Measurements from ENCODE around the gene OR13C2.
"Not testable (repeated sequence)": the region's sequence is repeated elsewhere in the genome, so short reads cannot be mapped to it uniquely, and the experiment has no call there.

The OR13C2 gene

GRCh38 chr9:104605527-104605926 lies at the start of gene OR13C2:
Gene OR13C2, minus strand, starts transcription at chr9:104605627. Its CDS starts 0 bp downstream, at chr9:104605627.
- not testable (repeated sequence) for DNase-seq (ENCODE audit: low read depth in 2 of 2)

- DNase-seq (ENCODE audit: low read depth in 2 of 2) = no peak
Measured at GRCh38 chr9:104635456-104635855, 30.0 kb upstream of the OR13C2 start.

- no peak for DNase-seq (ENCODE audit: low read depth in 2 of 2)
Measured at GRCh38 chr9:104633976-104634520, 28.6 kb upstream of the OR13C2 start.

- not testable (repeated sequence) for DNase-seq (ENCODE audit: low read depth in 2 of 2)
Measured at GRCh38 chr9:104625964-104626363, 20.5 kb upstream of the OR13C2 start.

- no peak for DNase-seq (ENCODE audit: low read depth in 2 of 2)
Measured at GRCh38 chr9:104618104-104618503, 12.7 kb upstream of the OR13C2 start, which contains the start of gene OR13C9. Gene OR13C9, minus strand, starts transcription at chr9:104618204. Its CDS starts 0 bp downstream, at chr9:104618204.

GRCh38 chr9:104617418-104617817 lies 12.0 kb upstream of the OR13C2 start:
- DNase-seq (ENCODE audit: low read depth in 2 of 2) = no peak

GRCh38 chr9:104611213-104611612 lies 5.8 kb upstream of the OR13C2 start:
- no peak for DNase-seq (ENCODE audit: low read depth in 2 of 2)

- DNase-seq (ENCODE audit: low read depth in 2 of 2) = no peak
Measured at GRCh38 chr9:104608336-104608735, 2.9 kb upstream of the OR13C2 start.

- no peak for DNase-seq (ENCODE audit: low read depth in 2 of 2)
Measured at GRCh38 chr9:104606152-104606551, 725 bp upstream of the OR13C2 start.

- DNase-seq (ENCODE audit: low read depth in 2 of 2) = no peak
Measured at GRCh38 chr9:104604801-104605200, 626 bp downstream of the OR13C2 start.

- not testable (repeated sequence) for DNase-seq (ENCODE audit: low read depth in 2 of 2)
Measured at GRCh38 chr9:104599313-104599712, 6.1 kb downstream of the OR13C2 start, which contains the start of gene OR13C5. Gene OR13C5, minus strand, starts transcription at chr9:104599413. Its CDS starts 0 bp downstream, at chr9:104599413.

GRCh38 chr9:104598749-104599148 lies 6.7 kb downstream of the OR13C2 start:
- DNase-seq (ENCODE audit: low read depth in 2 of 2) = not testable (repeated sequence)

GRCh38 chr9:104589626-104590025 lies 15.8 kb downstream of the OR13C2 start:
- no peak for DNase-seq (ENCODE audit: low read depth in 2 of 2)

GRCh38 chr9:104586496-104587180 lies 18.8 kb downstream of the OR13C2 start:
- DNase-seq (ENCODE audit: low read depth in 2 of 2) = no peak

- DNase-seq (ENCODE audit: low read depth in 2 of 2) = no peak
Measured at GRCh38 chr9:104580562-104580961, 24.9 kb downstream of the OR13C2 start.

GRCh38 chr9:104577263-104577662 lies 28.2 kb downstream of the OR13C2 start:
- DNase-seq (ENCODE audit: low read depth in 2 of 2) = no peak

- no peak for DNase-seq (ENCODE audit: low read depth in 2 of 2)
Measured at GRCh38 chr9:104575456-104575855, 30.0 kb downstream of the OR13C2 start.

- DNase-seq (ENCODE audit: low read depth in 2 of 2) = no peak
Measured at GRCh38 chr9:104572612-104573011, 32.8 kb downstream of the OR13C2 start.

GRCh38 chr9:104568868-104569267 lies 36.6 kb downstream of the OR13C2 start, which contains the start of gene OR13C8:
Gene OR13C8, plus strand, starts transcription at chr9:104569168. Its CDS starts 0 bp downstream, at chr9:104569168.
- DNase-seq (ENCODE audit: low read depth in 2 of 2) = no peak

- DNase-seq (ENCODE audit: low read depth in 2 of 2) = no peak
Measured at GRCh38 chr9:104564358-104564757, 41.1 kb downstream of the OR13C2 start.

- DNase-seq (ENCODE audit: low read depth in 2 of 2) = no peak
Measured at GRCh38 chr9:104556830-104557634, 48.4 kb downstream of the OR13C2 start.

- no peak for DNase-seq (ENCODE audit: low read depth in 2 of 2)
Measured at GRCh38 chr9:104555521-104555920, 49.9 kb downstream of the OR13C2 start.

Data from stimulated activated CD8-positive, alpha-beta memory T cell treated with anti-CD3 and anti-CD28 coated beads, Interleukin-15, amount 100 ng/mL, for 4 hours (primary cell).